Stimulated activated CD4-positive, alpha-beta T cell treated with anti-CD3 and anti-CD28 coated beads, Interleukin-4, amount 100 ng/mL, for 24 hours (primary cell): ENCODE data around the gene OR10G7.

Experiments
- DNase-seq: peaks from one replicate; pipeline ENCODE4 v3.0.0-alpha.2; 2020

Gene OR10G7, protein sequence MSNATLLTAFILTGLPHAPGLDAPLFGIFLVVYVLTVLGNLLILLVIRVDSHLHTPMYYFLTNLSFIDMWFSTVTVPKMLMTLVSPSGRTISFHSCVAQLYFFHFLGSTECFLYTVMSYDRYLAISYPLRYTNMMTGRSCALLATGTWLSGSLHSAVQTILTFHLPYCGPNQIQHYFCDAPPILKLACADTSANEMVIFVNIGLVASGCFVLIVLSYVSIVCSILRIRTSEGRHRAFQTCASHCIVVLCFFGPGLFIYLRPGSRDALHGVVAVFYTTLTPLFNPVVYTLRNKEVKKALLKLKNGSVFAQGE

DNA sequence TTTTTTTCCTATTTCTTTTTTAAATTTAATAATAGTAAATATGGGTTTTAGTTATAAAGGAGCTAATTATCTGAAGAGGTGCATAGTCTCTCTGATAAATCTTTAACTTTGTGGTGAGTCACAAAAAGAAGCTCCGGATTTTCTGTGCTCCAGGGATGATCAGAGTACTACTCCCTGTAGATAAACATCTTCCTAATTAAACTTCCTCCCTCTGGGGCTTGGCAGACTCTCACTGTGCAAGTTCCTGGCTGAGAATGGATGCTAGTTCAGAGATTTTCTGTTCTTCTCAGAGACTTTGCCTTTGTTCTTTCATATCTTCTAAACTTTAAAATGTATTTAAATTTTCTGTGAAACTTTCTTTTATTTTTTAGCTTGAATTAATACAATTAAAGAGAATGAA lies at the start of gene OR10G7:
OR10G7 (minus strand) TSS at position 72 of the 400 bp plus-strand sequence. CDS start 2,324 bp downstream, outside the sequence.
- DNase-seq, result no peak

DNA sequence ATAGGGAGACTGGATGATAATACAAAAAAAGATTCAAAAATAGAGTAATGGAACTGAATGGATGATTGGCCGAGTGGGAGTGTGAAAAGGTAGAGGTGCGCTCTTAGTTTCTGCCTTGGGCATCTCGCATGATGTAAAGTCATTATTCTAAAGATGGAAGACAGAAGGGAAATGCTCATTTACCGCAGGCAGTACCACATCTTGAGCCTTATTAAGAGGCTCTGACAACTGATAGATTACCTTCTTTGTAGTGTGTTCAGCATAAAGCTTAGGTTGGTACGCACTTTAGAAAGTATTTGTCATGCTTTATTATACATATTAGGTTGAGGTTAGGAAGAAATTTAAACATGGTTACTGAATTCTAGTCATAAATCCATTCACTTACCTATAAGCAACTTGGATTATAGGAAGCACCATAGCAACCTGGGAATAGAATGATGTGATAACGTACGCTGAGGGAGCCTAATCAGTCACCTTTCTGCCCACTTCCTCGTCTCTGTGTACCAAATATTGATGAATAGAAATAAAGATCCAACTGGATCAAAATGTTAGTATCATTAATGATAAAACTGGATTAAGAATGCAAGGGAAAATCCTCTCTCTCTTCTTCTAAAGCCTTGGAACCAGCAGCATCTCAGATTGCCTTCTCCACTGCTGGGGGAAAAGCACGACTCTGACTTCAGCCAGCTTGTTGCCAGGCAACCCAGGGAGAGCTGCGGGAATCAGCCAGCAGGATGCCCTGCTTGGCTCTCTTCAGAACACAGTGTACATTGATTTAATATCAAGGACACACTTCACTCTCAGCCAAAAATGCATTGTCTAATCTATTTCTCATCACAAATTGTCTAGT lies 45.1 kb upstream of the OR10G7 start:
- no peak for DNase-seq

DNA sequence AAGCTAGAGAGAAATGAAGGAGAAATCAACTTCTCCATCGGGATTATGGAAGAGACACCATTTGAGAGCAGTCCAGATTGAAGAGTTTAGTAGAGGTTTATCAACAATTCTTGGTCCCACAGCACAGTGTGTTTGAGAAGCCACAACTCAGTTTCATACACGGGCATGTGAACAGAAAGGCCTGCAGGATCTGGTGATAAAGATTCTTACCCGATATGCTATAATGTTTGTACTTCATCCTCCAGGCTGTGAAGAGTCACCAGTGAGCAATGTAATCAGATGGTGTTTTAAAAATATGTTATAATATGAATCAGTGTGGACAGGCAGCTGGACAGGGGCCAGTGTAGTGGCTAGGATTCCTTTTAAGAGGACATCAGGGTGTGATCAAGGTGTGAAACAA lies 44.5 kb upstream of the OR10G7 start:
- DNase-seq, result no peak

DNA sequence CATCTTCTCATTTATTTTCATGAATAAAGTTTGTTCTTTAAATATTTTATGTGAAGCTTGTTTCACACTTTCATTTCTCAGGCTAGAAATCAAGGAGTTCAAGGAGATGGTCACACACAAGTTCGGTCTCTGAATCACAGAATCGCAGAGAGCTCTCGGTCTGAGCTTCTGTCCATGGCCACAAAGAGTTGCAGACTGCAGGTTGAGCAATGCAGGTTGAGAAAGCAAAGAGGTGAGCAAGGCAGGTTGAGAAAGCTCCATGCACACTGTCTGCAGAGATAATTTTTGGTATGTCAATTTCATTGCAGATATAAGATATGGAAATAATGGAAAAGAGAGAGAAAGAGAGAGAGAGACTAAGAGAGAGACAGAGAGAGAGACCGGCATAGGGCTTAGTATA lies 41.2 kb upstream of the OR10G7 start:
- DNase-seq, result no peak

DNA sequence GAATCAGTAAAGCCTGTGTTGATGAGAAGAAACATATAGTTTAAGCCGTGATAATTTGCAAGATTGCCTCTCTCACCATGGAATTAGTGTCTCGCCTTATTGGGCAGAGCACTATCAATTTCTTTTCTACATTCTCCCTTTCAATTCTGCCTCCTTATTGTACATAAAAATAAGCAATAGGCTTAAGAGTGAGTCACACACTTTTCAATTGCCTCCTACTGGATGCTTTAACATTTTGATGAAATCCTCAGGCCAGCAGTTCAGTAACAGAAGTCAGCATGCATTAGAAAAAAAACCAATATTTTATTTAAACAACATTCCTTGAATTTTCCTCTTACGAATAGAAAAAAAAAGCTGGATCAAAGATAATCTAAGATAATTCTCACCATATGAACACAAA lies 40.4 kb upstream of the OR10G7 start:
- DNase-seq, result no peak

DNA sequence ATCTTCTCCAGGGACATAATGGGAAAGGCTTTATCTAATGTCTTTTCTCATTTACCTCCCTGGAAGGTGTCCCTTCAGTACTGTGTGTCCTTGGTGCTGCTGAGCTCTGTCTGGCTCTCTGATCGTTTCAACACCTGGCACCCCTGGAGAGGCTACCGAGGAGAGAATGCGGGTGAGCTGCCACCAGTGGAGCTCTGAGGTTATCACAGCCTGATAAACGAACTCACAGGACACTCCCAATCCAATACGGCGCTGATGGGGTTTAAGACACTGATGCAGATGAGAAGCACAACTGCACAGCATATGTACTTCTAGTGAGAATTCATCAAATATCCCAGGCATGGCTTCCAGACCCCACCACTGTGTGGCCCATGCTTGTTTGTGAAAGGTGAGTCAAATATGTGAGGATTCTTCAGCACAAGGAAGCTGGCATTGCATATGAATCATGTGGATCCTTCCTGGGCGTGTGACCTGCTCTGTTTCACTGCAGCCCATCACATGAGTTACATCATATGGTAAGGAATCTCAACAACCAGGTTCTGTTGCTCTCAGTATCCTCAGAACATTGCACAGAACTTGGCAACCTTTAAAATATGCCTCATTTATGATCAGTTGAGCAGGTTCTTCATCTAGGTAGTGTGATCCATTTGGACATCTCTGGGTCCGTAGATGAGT lies 39.3 kb upstream of the OR10G7 start:
- DNase-seq, result no peak

DNA sequence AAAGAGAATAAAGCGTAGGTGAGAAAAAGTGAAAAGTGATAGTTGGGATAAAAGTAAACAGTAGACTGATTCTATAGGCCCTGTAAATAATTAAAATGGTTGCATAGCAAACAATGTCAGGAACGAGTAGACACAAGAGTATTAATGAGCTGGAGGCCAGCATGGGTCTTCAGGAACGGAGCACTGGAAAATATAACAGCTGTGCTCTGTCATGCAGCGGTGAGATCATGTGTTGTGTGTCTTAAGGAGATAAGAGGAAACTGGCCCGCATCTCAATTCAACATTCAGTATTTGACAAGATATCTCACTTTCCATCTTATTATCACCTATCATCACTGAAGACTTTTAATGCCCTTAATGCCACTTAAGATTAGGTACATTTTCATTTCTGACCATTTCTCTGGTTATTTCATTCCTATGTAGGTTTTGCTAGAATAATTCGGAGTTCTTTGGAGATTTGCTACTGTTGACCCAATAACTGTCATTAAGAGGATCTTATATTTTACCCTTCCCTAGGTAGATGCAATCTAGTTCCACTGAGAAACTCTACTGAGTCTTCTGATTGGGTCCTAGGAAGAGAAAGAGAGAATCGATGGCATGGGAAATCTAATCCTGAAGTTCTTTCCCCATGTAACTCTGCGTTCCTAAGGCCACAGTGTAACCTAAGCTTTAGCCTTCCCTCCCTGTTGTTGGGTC lies 38.7 kb upstream of the OR10G7 start:
- DNase-seq, result no peak

DNA sequence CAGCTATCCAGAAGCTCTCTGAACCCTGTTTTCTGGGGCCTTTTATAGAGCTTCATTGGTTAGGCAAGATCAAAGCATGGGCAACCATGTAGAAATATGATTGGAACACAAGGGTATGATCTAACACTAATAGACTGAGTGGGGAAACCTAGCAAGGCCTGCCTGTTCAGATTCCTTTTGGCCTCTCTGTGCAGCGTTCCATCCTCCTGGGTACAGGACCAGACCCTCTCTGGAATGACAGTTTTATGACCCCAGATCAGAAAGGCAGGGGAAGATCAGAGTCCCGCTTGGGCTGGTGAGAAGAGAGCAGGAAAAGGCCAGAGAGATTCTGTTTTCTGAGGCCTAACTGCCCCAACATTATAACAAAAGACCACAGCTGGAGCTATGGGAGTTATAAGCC lies 37.5 kb upstream of the OR10G7 start:
- DNase-seq, result no peak

DNA sequence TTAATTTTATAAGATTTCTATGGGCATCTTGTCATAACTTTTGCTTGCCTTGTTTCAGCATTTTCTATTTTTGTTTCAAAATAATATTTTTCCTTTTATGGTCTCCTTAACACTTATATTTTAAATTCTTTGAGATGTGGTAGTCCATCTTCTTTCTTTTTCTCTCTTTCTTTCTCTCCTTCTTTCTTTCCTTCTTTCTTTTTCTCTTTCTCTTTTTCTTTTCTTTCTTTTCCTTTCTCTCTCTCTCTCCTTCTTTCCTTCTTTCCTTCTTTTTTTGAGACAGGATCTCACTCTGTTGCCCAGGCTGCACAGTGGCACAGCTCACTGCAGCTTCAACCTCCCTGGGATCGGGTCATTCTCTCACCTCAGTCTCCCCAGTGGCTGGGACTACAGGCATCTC lies 36.1 kb upstream of the OR10G7 start:
- DNase-seq, result no peak

DNA sequence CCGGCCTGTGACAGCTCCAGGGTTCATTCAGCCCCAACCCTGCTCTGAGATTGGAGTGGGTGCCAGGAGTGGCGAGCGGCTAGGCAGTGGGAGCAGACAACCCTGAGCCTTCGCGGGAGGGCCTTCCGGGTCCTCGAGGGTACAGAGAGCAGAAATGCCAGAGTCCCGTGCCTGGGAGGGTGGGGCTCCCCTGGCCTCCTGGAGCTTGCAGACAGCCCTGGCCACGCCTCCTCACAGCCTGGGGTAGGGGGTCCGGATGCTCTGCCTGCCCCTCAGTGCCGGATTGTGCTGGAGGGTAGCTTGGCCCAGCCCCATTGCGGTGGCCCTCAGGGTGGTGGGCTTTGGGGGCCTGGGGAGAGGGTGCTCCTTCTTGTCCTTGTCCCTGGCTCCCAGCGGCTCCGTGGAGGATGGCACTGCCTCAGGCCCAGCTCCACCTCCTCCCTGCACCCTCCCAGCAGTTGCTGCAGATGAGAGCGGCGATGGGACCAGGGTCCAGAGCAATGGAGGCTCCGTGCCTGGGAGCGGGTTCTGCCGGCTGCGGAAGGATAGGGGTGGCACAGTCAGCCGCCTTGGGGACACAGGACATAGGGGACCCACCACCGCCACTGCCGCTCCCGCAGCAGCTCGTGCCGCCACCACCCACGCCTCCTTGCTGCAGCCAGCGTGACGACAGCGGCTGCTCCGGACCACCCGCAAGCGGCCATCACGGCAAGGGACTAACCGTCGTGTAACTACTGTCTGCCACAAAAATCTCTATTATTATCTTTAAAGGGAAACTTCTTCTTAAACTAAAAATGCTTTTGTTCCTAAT lies 34.9 kb upstream of the OR10G7 start:
- no peak for DNase-seq

DNA sequence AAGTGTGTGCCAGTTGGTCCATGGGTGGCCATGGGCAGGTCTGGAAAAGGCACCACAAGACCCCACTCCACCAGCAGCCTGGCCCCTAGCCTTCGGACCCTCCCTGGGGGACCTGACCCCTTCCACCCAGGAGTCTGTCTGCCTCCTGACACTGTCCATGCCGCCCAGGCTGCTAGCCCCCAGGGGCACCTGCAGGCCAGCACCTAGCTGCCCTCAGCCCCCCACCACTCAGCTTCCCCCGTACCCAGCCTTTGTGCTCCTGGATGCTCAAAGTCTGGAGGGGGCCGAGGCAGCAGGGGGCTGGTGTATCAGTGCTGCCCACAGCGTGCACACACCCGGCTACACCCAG lies 34.3 kb upstream of the OR10G7 start:
- DNase-seq, result no peak

DNA sequence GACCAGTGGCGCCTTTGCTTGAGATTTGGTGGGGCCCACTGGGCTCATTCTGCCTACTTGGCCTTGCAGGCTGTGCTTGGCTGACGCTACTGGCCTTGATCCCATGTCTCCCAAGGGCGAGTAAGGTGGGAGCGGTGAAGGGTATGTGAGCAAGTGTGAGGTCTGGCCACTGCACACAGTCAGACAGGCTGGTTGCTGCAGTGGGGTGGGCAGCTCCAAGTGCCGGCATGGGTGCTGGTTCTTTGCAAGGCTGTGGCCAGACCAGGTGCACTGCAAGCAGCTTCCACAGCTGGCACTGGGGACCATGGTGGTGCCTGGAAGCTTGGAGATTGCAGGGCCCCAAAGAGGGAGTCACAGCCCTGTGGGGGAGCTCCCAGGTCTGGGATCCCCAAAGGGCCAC lies 33.4 kb upstream of the OR10G7 start:
- DNase-seq, result no peak

DNA sequence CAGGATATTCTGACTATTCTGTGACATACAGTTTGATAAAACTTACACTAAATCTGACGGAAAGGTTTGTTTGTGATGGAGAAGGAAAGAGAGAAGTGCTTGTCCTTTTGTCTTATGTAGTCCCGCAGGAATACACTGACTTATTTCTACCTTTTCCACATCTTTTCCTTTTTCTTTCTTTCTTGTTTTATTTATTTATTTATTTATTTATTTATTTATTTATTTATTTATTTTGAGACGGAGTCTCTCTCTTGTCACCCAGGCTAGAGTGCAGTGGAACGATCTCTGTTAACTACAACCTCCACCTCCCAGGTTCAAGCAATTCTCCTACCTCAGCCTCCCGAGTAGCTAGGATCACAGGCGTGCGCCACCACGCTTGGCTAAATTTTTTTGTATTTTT lies 31.0 kb upstream of the OR10G7 start:
- no peak for DNase-seq

DNA sequence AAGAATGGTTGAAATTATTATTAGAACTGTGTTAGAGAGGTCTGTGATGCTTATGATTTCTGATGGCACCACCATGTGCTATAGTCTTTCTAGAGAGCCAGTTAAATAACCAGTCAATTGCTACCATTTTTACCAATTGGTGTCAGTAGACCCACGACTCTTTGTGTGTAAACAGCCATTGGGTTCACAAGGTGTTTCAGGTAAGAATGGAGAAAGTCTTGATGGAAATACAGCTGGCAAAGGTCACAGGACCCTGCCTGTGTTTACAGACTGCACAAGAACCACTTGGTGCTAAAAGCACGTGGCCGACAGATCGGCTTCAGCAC lies 30.5 kb upstream of the OR10G7 start:
- DNase-seq, result no peak

DNA sequence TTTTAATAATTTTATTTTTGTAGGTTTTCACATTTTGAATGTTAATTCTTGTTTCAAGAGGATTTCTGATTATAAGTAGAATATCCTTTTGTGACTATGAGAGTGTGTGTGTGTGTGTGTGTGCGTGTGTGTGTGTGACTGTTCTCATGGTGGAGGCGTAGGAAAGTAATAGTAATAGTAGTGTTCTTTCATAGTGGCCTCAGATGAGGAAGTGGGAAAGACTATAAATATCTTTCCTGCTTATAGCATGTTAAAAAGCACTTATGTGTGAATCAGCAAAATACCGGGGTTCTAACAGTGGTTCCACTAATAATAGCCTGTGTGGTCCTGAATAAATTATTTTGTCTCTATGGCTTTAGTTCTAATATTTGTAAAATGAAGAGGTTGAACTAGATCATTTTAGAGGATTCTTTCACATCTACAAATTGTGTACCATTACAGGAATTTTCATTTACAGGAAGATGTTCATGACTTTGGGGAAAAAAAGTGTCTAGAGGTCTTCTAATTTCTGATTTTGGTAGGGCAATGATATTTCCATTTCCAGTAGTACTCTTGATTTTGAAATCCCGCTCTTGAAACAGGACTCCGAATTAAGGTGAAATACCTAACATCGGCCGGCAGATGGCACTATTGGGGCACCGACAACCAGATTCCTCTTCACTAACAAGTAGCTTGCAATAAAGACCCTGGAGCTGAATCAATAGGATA lies 29.9 kb upstream of the OR10G7 start:
- DNase-seq, result peak; percentile 71

DNA sequence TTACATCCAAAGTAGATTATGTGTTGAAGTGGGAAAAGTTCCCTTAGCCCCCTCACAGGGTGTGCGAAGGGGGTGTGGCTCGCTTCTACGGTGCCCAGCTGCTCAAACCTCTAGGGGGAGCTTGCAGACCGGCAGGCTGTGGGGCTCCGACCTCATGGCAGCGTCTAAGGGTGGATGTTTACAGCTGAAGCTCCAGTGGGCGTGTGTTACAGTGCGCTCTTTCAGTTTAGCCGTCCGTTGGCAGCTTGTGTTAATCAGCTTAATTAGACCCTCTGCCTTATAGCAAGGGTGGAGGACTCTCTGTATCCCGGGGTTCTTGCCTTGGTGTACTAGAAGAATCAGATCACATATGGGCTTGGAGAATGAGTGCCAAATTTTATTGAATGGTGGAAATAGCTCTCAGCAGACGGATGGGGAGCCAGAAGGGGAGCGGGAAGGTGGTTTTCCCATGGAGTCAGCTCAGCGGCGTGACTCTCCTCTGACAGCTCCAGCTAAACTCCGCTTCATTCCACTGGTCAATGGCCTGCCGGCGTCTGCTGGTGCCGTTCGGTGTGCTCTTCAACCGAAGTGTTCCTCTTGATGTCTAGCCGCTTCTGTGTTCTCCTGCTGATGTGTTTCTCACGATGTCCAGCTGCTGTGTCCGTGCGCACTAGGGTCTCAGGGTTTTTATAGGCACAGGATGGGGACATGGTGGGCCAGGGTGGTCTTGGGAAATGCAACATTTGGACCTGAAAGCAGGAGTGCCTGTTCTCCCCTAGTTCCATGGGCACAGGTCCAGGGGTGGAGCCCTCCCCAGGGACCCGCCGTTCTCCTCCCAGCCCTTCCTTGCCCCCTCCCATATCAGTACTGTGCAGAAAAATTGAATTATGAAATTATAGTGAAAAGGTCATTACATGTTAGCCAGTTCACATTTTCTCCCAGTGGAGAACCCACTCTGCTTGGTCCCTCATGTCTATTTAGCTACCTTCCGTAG lies 28.6 kb upstream of the OR10G7 start:
- peak; percentile 37 for DNase-seq

DNA sequence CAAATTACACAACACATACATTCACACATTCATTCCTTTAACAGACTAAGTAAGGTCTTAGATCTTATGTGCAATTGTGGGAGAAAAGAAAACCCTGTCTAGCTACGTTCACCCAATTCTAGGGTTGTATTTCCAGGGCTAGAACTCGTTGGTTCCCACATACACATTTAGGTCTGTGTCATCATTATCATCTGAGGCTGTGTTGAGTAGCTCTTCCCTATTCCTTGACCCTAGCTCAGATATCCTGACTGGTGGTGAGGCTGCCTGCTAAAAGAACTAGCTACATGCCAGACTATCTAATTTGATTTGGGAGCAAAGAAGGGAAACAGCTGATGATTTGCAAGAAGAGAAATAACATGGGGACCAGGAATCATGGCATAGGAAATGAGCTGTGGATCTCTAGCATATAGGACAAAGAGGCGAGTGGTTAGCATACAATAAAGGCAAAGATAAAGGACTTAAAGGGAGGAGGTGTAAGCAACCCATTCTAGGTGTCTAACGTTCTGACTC lies 27.5 kb upstream of the OR10G7 start:
- no peak for DNase-seq

DNA sequence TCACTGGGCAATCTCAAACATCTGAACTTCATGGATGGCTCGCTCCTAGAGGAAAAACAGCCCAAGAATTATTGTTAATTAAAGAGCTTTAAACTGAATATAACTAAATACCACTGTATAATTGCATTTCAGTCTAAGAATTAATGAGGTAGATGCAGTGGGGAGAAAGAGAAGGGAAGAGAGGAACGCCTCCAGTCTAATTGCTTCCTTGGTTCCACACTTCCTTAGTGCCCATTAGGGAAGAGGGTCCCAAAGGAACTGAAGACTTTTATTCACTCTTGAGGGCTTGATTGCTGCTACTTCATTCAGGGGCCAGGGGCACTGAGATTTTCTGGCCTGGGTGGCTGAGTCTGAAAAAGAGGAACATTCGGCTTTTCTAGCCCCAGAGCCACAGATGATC lies 11.8 kb upstream of the OR10G7 start:
- no peak for DNase-seq

DNA sequence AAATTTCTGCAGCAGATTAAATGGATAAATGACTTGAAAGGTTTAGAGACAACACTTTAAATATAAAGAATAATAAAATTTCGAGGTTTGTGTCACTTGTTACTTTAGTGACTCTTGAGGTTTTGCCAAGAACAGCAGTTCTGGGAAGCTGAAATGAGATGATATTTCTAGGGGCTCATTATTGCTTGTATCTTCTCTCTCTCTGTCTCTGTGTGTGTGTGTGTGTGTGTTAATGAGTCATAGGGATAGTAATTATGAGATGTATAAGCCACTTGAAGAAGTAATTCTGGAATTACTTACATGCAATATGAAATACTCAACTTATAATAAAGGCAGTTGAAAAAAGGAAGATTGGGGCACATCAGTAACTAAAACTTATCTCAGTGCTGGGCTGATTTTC lies 9.6 kb upstream of the OR10G7 start:
- DNase-seq, result no peak

DNA sequence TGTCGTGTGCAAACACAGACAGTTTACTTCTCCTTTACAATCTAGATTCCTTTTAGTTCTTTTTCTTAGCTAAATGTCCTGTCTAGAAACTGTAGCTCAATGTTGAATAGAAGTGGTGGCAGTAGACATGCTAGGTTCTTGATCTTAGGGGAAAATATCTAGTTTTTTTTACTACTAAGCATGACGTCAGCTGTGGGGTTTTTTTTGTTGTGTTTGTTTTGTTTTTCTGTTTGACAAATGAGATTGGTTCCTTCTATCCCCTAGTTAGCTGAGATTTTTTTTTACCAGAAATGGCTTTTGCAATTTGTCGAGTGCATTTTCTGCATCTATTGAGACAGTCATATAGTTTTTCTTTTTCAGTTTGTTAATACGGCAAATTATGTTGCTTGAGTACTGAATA lies 2.3 kb upstream of the OR10G7 start:
- no peak for DNase-seq

DNA sequence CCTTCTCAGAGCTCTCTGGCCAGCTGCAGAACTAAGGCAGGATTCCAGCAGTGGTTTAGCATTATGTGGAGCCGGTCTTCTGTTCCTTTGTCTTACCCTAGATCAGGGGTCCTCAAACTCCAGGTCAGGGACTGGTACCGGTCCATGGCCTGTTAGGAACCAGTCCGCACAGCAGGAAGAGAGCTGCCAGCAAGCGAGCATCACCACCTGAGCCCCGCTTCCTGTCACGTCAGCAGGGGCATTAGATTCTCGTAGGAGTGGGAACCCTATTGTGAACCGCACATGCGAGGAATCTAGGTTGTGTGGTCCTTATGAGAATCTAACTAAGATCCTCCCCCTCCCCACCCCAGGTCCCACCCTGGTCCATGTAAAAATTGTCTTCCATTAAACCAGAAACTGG lies 1.6 kb downstream of the OR10G7 start:
- no peak for DNase-seq
